Activated naive CD4-positive, alpha-beta T cell treated with anti-CD3 and anti-CD28 coated beads, Interleukin-2, amount 10 ng/mL, durations not matched to agents 7 days and 5 days (primary cell): ENCODE measurements around the gene KAT8.
"Not testable (repeated sequence)": the region's sequence is repeated elsewhere in the genome, so short reads cannot be mapped to it uniquely, and the experiment has no call there.

Experiments
- CTCF ChIA-PET: fragments of 350-600 bp; sonication (Branson Sonifier 250); formaldehyde crosslinking; loops from one replicate; lab custom pipeline; 2021; ENCODE audit warnings: antibody characterized with exemption; lab: Charles Lee
- DNase-seq: peaks from one replicate; pipeline ENCODE4 v3.0.0-alpha.2; 2020
- H3K27ac Mint-ChIP-seq: one replicate; pipeline ENCODE4 v1.8.0; 2021; ENCODE audit warnings: mild to moderate bottlenecking, moderate library complexity, mixed read lengths
- H3K27me3 Mint-ChIP-seq: one replicate; pipeline ENCODE4 v1.8.0; 2021; ENCODE audit warnings: mild to moderate bottlenecking, mixed read lengths
- H3K36me3 Mint-ChIP-seq: one replicate; pipeline ENCODE4 v1.8.0; 2021; ENCODE audit warnings: mixed read lengths
- H3K4me1 Mint-ChIP-seq: one replicate; pipeline ENCODE4 v1.8.0; 2021; ENCODE audit warnings: mixed read lengths
- H3K4me3 Mint-ChIP-seq: one replicate; pipeline ENCODE4 v1.8.0; 2021; ENCODE audit warnings: mild to moderate bottlenecking, moderate library complexity, mixed read lengths
- H3K9me3 Mint-ChIP-seq: one replicate; pipeline ENCODE4 v1.8.0; 2021; ENCODE audit warnings: mixed read lengths

The KAT8 gene

DNA sequence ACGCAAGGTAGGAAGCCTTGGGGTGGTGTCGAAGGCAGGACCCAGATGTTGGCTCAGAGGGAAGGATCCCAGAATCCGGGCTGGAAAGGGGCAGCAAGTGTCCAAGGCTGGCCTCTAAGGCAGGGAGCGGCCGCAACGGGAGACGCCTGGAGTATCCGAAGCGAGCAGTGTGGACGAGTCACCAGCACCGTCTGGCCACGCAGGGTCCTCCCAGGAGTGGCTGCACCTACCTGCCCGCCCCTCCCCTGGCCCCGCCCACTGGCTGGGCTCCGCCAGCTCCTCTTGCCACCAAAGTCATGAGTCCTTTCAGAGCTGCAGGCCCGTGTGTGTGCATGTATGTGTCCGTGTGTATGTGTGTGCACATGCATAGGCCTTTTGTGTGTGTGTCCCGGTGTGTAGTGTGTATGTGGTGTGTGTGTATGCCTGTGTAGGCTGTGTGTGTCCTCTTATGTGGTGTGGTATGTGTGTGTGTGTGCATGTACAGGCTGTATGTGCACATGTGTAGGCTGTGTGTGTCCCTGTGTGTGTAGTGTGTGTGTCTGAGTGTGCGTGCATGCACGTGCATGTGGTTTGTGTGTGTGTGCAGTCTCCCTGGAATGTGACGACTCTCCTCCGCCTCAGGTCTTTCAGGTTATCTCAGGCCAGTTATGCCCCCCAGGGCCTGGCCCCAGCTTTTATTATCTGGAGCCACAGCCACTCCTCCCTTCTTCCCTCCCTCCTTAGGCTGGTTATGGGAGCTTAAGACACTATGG lies 18.2 kb downstream of the KAT8 start, which contains the start of gene PRSS8:
Gene PRSS8, minus strand, starts transcription at position 193 of the 752 bp plus-strand sequence. CDS start 229 bp downstream, outside the sequence.
- Mint-ChIP-seq H3K9me3 (no peaks in the 10 kb centered on the region), H3K4me1 (peaks cover 1% of the 10 kb centered on the region), H3K36me3 (peaks cover 5% of the 10 kb centered on the region), H3K27me3 (peaks cover 3% of the 10 kb centered on the region), H3K27ac (no peak within 1 kb of the TSS), H3K4me3 (no peak within 1 kb of the TSS)
- no peak for DNase-seq
- CTCF ChIA-PET, result interaction anchor here (1.0 kb wide), 1 partner anchor 17 kb away, joined by 3 read pairs; no protein-coding TSS in a partner anchor

DNA sequence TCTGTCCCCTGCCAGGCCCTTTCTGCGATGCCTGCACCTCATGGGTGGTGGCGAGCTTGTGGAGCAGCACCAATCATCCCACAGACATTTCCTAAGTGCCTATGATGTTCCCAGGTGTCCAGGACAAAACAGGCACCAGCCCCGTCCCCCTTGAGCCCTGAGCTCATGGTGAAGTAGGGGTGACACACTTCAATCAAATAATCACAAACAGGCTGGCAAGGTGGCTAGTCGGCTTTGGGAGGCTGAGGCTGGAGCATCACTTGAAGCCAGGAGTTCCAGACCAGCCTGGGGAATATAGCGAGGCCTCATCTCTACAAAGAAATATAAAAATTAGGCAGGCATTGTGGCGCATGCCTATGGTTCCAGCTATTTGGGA lies 18.8 kb downstream of the KAT8 start:
- no peak overlapping the region for H3K27ac Mint-ChIP-seq
- H3K27me3 Mint-ChIP-seq, result peaks cover 3% of the 10 kb centered on the region
- H3K9me3 Mint-ChIP-seq, result no peaks in the 10 kb centered on the region
- DNase-seq, result no peak
- CTCF ChIA-PET, result no interaction called here
- peaks cover 2% of the 10 kb centered on the region for H3K4me1 Mint-ChIP-seq
- H3K36me3 Mint-ChIP-seq, result peaks cover 2% of the 10 kb centered on the region
- H3K4me3 Mint-ChIP-seq, result no peak overlapping the region

DNA sequence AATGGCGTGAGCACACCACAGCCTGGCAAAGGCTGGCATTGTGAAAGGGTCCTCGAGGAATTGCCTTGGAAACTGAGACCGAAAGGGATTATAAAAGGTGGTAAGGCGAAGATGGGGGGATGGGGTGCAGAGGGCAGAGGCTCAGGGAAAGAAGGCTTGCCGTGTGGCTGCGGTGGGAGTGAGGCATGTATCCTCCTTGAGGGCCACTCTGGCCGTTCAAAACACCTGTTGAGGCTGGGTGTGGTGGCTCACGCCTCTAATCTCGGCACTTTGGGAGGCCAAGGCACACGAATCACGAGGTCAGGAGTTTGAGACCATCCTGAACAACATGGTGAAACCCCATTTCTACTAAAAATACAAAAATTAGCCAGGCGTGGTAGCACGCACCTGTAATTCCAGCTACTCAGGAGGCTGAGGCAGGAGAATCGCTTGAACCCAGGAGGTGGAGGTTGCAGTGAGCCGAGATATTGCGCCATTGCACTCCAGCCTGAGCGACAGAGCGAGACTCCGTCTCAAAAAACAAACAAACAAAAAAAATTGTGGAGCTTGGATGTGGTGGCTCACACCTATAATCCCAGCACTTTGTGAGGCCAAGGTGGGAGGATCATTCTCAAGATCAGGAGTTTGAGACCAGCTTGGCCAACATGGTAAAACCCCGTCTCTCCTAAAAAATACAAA lies 19.5 kb downstream of the KAT8 start:
- H3K27ac Mint-ChIP-seq, H3K9me3 Mint-ChIP-seq, DNase-seq, H3K27me3 Mint-ChIP-seq, CTCF ChIA-PET, H3K36me3 Mint-ChIP-seq, H3K4me1 Mint-ChIP-seq, H3K4me3 Mint-ChIP-seq: not testable (repeated sequence)

DNA sequence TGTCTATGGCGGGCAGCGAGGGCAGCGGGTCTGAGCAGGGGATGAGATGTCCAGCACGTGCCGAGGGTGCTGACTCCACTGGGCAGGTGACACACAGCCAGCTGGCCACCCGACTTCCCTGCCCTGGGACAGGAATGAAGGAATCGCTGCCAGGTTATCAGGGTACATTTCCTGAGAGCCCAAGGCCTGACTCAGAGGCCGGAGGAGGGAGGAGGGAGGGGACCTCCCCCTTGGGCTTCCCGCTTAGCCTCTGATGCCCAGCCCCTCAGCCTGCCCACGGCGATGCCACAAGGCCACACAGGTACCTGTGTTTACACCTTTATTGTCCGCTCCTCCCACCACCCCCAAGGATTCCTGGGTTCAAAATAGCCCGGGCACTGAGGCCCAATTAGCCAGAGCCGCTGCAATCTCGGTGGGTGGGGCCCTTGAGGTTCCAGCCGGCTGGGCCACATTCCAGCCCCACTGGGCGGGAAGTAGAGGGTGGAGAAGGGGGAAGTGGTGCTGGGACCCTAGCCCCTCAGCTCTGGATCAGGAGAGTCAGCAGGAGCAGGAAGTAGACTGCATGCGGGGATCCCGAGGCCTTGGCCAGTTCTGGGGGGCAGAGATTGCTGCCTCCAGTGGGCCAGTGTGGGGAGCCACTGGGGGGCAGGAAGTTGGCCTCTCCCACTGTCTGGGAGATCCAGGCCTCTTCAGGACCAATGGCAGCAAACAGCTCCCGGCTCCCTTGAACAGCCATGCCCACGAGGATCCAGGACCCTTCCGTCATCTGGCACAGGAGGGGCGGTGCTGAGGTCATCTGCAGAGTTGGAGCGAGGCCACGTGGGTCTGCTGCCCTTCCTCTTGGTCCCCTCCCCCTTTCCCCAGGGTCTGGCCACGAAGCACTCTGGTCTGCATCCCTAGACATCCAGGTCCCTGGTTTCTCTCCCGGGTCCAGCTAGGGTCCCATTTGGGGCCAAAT lies 21.4 kb downstream of the KAT8 start:
- Mint-ChIP-seq H3K27me3 (peaks cover 9% of the 10 kb centered on the region), H3K27ac (no peak overlapping the region), H3K36me3 (no peaks in the 10 kb centered on the region), H3K4me3 (no peak overlapping the region), H3K4me1 (peaks cover 18% of the 10 kb centered on the region), H3K9me3 (no peaks in the 10 kb centered on the region)
- CTCF ChIA-PET, result interaction anchor here (0.6 to 0.8 kb wide), 3 partner anchors 12 to 304 kb away, joined by 3 to 4 read pairs (median 3); partner anchors contain the start of gene ZNF843
- DNase-seq, result no peak

DNA sequence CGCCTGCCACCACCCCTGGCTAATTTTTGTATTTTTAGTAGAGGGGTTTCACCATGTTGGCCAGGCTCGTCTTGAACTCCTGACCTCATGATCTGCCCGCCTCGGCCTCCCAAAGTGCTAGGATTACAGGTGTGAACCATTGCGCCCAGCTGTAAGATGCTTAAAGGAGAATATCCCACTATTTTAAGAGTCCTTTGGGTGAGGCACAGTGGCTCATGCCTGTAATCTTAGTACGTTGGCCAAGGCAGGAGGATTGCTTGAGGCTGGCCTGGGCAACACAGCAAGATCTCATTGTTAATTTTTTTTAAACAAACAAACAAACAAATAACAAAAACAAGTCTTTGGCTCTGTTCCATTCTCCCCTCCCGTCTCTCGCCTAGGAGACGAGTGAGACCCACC lies 23.6 kb downstream of the KAT8 start:
- not testable (repeated sequence) for H3K36me3 Mint-ChIP-seq

DNA sequence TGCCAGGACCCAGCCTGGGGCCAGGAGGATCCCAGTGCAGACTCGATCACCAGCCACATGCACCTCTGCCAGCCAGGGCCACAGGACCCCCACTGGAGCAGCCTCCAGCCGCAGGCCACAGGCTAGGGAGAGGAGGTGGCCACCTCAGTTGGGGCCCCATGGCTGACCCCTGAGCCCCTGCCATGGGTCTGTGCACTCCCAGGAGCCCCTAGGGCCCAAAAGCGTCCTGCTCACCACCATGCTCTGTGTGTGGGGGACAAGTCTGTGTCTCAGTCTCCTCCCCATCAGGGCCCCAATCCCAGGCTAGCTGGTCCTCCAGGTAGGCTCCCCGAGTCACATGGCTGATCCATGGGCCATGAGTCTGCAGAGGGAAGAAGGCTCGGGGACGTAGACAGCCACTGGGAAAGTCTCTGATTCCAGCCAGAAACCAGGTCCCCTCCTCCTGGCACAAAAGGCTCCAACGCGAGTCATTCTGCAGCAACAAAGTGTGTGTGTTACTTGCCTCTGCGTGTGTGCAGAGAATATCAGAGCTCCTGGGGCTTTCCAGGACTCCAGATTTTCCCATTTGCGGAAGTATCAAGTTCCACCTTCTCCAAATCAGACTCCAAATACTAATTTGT lies 24.1 kb downstream of the KAT8 start:
- peak; percentile 34 for DNase-seq
- peak overlapping the region; percentile 63 for H3K4me3 Mint-ChIP-seq
- H3K27ac Mint-ChIP-seq, result peak overlapping the region; percentile 87
- H3K36me3 Mint-ChIP-seq, result no peaks in the 10 kb centered on the region
- CTCF ChIA-PET, result interaction anchor here (0.6 to 3.1 kb wide), 28 partner anchors 9 to 241 kb away, joined by 3 to 23 read pairs (median 4); partner anchors contain the start of genes FUS, HSD3B7, KAT8 and PRSS36
- peaks cover 34% of the 10 kb centered on the region for H3K27me3 Mint-ChIP-seq
- no peaks in the 10 kb centered on the region for H3K9me3 Mint-ChIP-seq
- H3K4me1 Mint-ChIP-seq, result peaks cover 24% of the 10 kb centered on the region

More for the DNA sequence above, 23.6 kb downstream of the KAT8 start:
- DNase-seq, H3K4me3 Mint-ChIP-seq, H3K9me3 Mint-ChIP-seq: not testable (repeated sequence)
- Mint-ChIP-seq H3K27me3 (peaks cover 28% of the 10 kb centered on the region), H3K4me1 (peaks cover 24% of the 10 kb centered on the region), H3K27ac (peak overlapping the region; percentile 14)
- CTCF ChIA-PET, result interaction anchor here (1.1 to 2.2 kb wide), 5 partner anchors 20 to 206 kb away, joined by 3 to 18 read pairs (median 8); partner anchors contain the start of gene HSD3B7

DNA sequence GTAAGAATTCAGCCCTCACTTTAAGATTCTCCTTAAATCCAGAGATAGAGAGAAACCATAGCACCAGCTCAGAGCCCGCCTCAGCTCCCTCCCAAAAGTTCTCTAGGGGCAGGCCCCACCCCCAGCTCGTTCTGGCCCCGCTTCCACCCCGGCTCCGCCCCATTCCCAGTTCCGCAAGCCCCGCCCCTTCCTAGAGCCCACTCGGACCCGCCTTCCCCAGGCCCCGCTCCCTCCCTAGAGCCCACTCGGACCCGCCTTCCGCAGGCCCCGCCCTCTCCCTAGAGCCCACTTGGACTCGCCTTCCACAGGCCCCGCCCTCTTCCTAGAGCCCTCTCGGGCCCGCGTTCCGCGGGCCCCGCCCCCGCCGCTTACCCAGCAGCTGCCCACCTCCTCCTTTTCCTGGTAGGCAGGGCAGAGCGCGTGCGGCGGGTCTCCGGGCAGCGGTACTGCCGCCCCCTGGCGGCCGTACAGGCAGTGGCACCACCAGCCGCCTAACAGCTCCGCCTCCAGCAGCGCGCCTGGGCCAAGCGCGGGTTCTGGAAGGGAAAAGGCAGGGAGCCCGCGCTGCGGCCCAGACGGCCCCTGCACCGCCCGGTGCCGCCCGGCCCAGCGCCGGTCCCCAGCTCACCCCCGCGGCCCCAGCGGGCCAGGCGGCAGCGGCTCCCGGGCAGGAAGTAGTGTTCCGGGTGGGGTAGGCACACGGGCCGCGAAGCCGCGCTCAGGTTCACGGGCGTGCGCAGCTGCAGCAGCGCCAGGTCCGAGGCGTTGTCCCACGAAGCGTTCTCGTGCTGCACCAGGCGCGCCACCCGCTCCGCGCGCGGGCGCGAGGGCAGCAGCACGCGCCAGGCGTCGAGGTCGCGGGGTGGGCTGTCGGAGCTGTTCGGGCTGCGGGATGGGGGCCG lies 24.9 kb downstream of the KAT8 start:
- peak; percentile 99 for DNase-seq
- Mint-ChIP-seq H3K27me3 (peaks cover 38% of the 10 kb centered on the region), H3K4me3 (peak overlapping the region; percentile 63), H3K9me3 (no peaks in the 10 kb centered on the region), H3K36me3 (no peaks in the 10 kb centered on the region), H3K4me1 (peaks cover 24% of the 10 kb centered on the region), H3K27ac (peak overlapping the region; percentile 87)
- CTCF ChIA-PET, result interaction anchor here (0.6 to 3.1 kb wide), 30 partner anchors 8 to 240 kb away, joined by 3 to 23 read pairs (median 4); partner anchors contain the start of genes FUS, HSD3B7, KAT8 and PRSS36

DNA sequence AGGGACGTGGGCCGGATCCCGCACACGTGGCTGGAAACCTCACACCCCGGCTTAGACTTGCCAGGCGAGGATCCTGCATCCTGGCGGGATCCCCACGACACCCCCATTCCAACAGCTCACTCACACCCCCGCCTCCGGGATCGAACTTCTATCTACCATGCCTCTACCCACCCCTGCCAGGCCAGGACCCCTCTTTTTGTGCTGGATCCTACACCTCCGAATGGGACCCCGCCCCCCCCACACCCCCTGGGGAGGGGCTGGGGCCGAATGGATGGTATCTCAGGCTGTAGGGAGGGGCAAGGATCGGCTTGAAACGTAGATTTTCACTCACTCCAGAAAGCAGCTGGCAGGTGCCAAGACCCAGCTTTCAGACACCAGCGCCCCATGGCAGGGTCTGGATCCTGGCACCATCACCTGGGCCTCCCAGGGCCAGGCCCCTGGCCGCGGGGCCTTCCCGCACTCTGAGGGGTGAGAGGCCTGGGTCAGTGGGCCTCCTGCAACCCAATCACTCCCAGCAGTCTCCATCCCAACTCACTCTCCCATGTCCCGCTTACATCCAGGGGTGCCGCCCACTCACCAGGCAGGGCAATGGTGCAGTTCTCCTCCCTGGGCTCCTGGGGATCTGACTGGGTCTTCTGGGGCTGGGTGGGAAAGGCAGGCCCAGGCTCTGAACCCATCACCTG lies 25.7 kb downstream of the KAT8 start:
- DNase-seq, result no peak
- H3K9me3 Mint-ChIP-seq, result no peaks in the 10 kb centered on the region
- H3K27ac Mint-ChIP-seq, result peak overlapping the region; percentile 49
- peaks cover 45% of the 10 kb centered on the region for H3K27me3 Mint-ChIP-seq
- CTCF ChIA-PET, result interaction anchor here (0.8 to 3.1 kb wide), 21 partner anchors 7 to 208 kb away, joined by 3 to 23 read pairs (median 5); partner anchors contain the start of genes FUS, HSD3B7, KAT8 and PRSS36
- peak overlapping the region; percentile 37 for H3K4me3 Mint-ChIP-seq
- H3K36me3 Mint-ChIP-seq, result no peaks in the 10 kb centered on the region
- H3K4me1 Mint-ChIP-seq, result peaks cover 26% of the 10 kb centered on the region

DNA sequence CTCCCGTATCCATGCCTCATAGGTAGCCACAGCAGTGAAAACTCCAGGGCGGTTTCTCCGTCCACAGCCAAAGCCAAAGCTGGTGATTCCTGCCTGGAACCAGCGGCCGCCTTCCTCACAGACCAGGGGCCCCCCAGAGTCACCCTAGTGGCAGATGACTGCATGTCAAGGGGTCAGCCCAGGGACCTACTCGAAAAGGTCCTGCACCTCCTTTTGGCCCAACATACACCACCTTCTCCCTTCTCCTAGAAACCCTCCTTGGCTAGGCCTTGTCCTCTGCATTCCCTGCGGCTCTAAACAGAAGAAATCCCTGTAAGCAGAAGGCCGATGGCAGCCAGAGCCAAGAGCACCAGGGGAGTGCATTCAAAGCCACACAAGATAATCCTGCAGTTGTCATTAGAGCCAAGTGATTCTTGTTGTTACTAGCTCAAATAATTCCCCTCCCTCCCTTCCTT lies 26.3 kb downstream of the KAT8 start:
- CTCF ChIA-PET, result interaction anchor here (3.1 kb wide), 1 partner anchor 35 kb away, joined by 23 read pairs; the partner anchor contains the start of gene FUS
- DNase-seq, result no peak
- Mint-ChIP-seq H3K27ac (peak overlapping the region; percentile 83), H3K4me1 (peaks cover 26% of the 10 kb centered on the region), H3K27me3 (peaks cover 45% of the 10 kb centered on the region), H3K36me3 (no peaks in the 10 kb centered on the region), H3K9me3 (no peaks in the 10 kb centered on the region), H3K4me3 (peak overlapping the region; percentile 37)

DNA sequence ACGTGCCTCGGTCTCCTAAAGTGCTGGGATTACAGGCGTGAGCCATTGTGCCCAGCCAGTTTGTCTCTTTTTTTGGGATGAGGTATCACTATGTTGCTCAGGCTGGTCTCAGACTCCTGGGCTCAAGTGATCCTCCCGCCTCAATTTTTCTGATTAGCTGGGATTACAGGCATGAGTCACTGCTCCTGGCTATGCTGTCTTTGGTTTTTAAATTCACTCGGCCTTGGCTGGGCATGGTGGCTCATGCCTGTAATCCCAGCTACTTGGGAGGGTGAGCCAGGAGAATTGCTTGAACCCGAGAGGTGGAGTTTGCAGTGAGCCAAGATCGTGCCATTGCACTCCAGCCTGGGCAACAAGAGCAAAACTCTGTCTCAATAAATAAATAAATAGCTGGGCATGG lies 27.0 kb downstream of the KAT8 start:
- CTCF ChIA-PET, result interaction anchor here (0.7 to 3.1 kb wide), 2 partner anchors 34 to 160 kb away, joined by 3 to 23 read pairs; partner anchors contain the start of genes FUS and HSD3B7
- H3K27ac Mint-ChIP-seq, H3K9me3 Mint-ChIP-seq, H3K36me3 Mint-ChIP-seq, H3K4me3 Mint-ChIP-seq, DNase-seq: not testable (repeated sequence)
- Mint-ChIP-seq H3K4me1 (peaks cover 26% of the 10 kb centered on the region), H3K27me3 (peaks cover 48% of the 10 kb centered on the region)

DNA sequence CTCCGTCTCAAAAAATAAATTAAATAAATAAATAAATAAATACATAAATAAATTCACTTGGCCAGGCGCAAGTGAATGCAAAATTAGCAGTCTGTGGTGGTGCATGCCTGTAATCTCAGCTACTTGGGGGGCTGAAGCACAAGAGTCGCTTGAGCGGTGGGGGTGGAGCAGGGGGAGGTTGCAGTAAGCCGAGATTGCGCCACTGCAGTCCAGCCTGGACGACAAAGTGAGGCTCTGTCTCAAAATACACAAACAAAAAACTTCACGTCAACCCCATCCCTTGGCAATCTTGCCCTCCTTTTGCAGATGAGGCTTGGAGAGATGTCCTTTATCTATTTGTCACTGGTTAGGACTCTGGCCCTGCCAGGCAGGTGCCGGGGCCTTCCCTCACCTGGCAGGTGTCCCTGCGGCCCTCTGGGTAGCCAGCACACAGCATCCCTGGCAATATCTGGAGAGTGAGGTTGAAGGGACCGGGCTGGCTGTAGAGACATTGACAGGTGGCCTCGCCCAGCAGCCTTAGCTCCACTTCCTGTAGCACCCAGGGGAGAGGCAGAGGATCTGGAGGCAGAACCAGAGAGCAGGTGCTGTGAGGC lies 28.0 kb downstream of the KAT8 start:
- no peak for DNase-seq
- no peaks in the 10 kb centered on the region for H3K36me3 Mint-ChIP-seq
- CTCF ChIA-PET, result no interaction called here
- no peak overlapping the region for H3K4me3 Mint-ChIP-seq
- peaks cover 58% of the 10 kb centered on the region for H3K27me3 Mint-ChIP-seq
- no peak overlapping the region for H3K27ac Mint-ChIP-seq
- peaks cover 26% of the 10 kb centered on the region for H3K4me1 Mint-ChIP-seq
- H3K9me3 Mint-ChIP-seq, result no peaks in the 10 kb centered on the region
